ENCODE measurements around the gene GALR2. TPM values are rescaled to one million over a fixed set of nuclear protein-coding genes. Genes with fewer than 3 reads are reported as not detected.

The GALR2 gene
- total RNA-seq, 2 donors from 2014 or later, result 0.80 TPM; not detected in 1

DNA sequence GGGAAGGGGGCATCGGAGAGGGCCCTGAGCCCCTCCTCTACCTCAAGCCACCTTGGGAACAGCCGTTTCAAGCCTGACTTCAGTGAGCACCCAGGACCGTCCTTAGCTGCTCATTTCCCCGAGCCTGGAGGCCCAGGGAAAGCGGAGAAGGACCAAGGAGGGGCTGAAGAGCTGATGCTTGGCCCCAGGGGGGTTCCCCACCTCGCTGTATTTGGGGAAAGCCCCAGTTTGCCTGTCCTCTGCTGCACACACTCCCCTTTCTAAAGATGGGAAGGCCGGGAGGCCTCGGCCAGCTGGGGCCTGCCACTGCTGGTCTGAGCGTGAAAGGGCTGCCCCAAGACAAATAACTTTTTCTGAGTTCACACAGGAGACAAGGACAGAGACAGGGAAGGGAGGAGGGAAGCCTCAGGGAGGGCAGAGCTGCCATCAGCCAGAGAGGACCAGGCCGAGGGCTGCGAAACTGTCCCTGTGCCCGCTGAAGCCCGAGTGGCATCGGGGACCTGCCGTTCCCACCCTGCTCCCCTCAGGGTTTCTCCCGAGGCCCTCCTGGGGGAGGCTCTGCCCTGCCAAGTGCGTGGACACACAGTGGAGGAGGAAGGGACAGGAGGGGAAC, 16.0 kb downstream of the GALR2 start:
- H3K4me3 ChIP-seq, result no peak overlapping the region
- peak overlapping the region in 1 of 2 donors; percentile 53 for H3K27ac ChIP-seq
- H3K36me3 ChIP-seq, result peaks cover 26 to 34% of the 10 kb centered on the region in 2 donors
- TF ChIP-seq POLR2AphosphoS5 (IDR thresholded peaks at IDR 0.05) (peak; percentile 30), POLR2A (IDR thresholded peaks at IDR 0.05) (no peak)
- no peak for DNase-seq (ENCODE audit: low spot score)
- no peaks in the 10 kb centered on the region for H3K27me3 ChIP-seq (replicated peaks; ENCODE audit: insufficient read depth)
- no peaks in the 10 kb centered on the region for H3K4me1 ChIP-seq (replicated peaks)
- 48% methylated on average over 17 of the region's 17 CpGs for WGBS
- intact Hi-C loops (cut with DNase I), result no loop called here
- H3K9me3 ChIP-seq, result no peaks in the 10 kb centered on the region

- Histone ChIP-seq H3K27me3 (replicated peaks; ENCODE audit: insufficient read depth) (no peaks in the 10 kb centered on the region), H3K4me3 (no peak overlapping the region), H3K36me3 (peaks cover 20 to 34% of the 10 kb centered on the region in 2 donors), H3K4me1 (replicated peaks) (no peaks in the 10 kb centered on the region), H3K27ac (peak overlapping the region in 1 of 2 donors; percentile 53), H3K9me3 (no peaks in the 10 kb centered on the region)
- intact Hi-C loops (cut with DNase I), result no loop called here
- no peak for DNase-seq (ENCODE audit: low spot score)
- WGBS, result 67% methylated on average over 21 of the region's 23 CpGs
- TF ChIP-seq, protein P1, sequence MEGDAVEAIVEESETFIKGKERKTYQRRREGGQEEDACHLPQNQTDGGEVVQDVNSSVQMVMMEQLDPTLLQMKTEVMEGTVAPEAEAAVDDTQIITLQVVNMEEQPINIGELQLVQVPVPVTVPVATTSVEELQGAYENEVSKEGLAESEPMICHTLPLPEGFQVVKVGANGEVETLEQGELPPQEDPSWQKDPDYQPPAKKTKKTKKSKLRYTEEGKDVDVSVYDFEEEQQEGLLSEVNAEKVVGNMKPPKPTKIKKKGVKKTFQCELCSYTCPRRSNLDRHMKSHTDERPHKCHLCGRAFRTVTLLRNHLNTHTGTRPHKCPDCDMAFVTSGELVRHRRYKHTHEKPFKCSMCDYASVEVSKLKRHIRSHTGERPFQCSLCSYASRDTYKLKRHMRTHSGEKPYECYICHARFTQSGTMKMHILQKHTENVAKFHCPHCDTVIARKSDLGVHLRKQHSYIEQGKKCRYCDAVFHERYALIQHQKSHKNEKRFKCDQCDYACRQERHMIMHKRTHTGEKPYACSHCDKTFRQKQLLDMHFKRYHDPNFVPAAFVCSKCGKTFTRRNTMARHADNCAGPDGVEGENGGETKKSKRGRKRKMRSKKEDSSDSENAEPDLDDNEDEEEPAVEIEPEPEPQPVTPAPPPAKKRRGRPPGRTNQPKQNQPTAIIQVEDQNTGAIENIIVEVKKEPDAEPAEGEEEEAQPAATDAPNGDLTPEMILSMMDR (IDR thresholded peaks at IDR 0.05), result no peak
- no peak for TF ChIP-seq POLR2A (IDR thresholded peaks at IDR 0.05)
- no peak for TF ChIP-seq POLR2AphosphoS5 (IDR thresholded peaks at IDR 0.05)
Observed at GRCh38 chr17:76091526-76092286, 17.1 kb downstream of the GALR2 start.

GRCh38 chr17:76092526-76093413, 18.2 kb downstream of the GALR2 start:
- Histone ChIP-seq H3K9me3 (no peaks in the 10 kb centered on the region), H3K27me3 (replicated peaks; ENCODE audit: insufficient read depth) (no peaks in the 10 kb centered on the region), H3K27ac (no peak overlapping the region), H3K4me3 (no peak overlapping the region), H3K36me3 (peaks cover 21 to 36% of the 10 kb centered on the region in 2 donors), H3K4me1 (replicated peaks) (no peaks in the 10 kb centered on the region)
- DNase-seq (ENCODE audit: low spot score), result no peak
- no peak for TF ChIP-seq POLR2A (IDR thresholded peaks at IDR 0.05)
- no peak for TF ChIP-seq POLR2AphosphoS5 (IDR thresholded peaks at IDR 0.05)
- TF ChIP-seq, protein P1 (IDR thresholded peaks at IDR 0.05), result no peak
- intact Hi-C loops (cut with DNase I), result no loop called here
- WGBS, result 91% methylated on average over 20 of the region's 20 CpGs

- no peak for DNase-seq (ENCODE audit: low spot score)
- H3K4me3 ChIP-seq, result no peak overlapping the region
- no peaks in the 10 kb centered on the region for H3K9me3 ChIP-seq
- 92% methylated on average over 11 of the region's 11 CpGs for WGBS
- H3K27ac ChIP-seq, result no peak overlapping the region
- H3K36me3 ChIP-seq, result peaks cover 13 to 27% of the 10 kb centered on the region in 2 donors
- H3K27me3 ChIP-seq (replicated peaks; ENCODE audit: insufficient read depth), result no peaks in the 10 kb centered on the region
- TF ChIP-seq, protein P1 (IDR thresholded peaks at IDR 0.05), result no peak
- no peak for TF ChIP-seq POLR2A (IDR thresholded peaks at IDR 0.05)
- TF ChIP-seq POLR2AphosphoS5 (IDR thresholded peaks at IDR 0.05), result no peak
- intact Hi-C loops (cut with DNase I), result no loop called here
- H3K4me1 ChIP-seq (replicated peaks), result no peaks in the 10 kb centered on the region
Observed at GRCh38 chr17:76094046-76094445, 19.5 kb downstream of the GALR2 start.

GRCh38 chr17:76095943-76096342, 21.4 kb downstream of the GALR2 start:
- Histone ChIP-seq H3K27me3 (replicated peaks; ENCODE audit: insufficient read depth) (no peaks in the 10 kb centered on the region), H3K27ac (no peak overlapping the region), H3K9me3 (no peaks in the 10 kb centered on the region), H3K36me3 (peaks cover 17 to 33% of the 10 kb centered on the region in 2 donors), H3K4me3 (no peak overlapping the region), H3K4me1 (replicated peaks) (no peaks in the 10 kb centered on the region)
- no peak for TF ChIP-seq POLR2A (IDR thresholded peaks at IDR 0.05)
- TF ChIP-seq, protein P1 (IDR thresholded peaks at IDR 0.05), result no peak
- no peak for TF ChIP-seq POLR2AphosphoS5 (IDR thresholded peaks at IDR 0.05)
- intact Hi-C loops (cut with DNase I), result no loop called here
- 63% methylated on average over 13 of the region's 13 CpGs for WGBS
- DNase-seq (ENCODE audit: low spot score), result no peak
